HL-60 (cell line): Measurements from ENCODE around the gene CEP20.

Source experiments
- DNase-seq, 2 experiments: peaks; one replicate each; pipeline ENCODE4 v3.0.0-alpha.2; 2010 to 2020; ENCODE audit warnings: low read depth in 1 of 2, low spot score in 1 of 2
- H3K27ac ChIP-seq: fragments of 250-450 bp; sonication (Bioruptor Pico); replicated peaks from 2 replicates; pipeline ENCODE4 v1.5.1; 2020; ENCODE audit warnings: mild to moderate bottlenecking, moderate library complexity
- H3K27me3 ChIP-seq: fragments of 250-450 bp; sonication (Bioruptor Pico); 2 replicates; pipeline ENCODE4 v1.5.1; 2021; ENCODE audit warnings: mild to moderate bottlenecking, moderate library complexity; ENCODE audit not compliant: insufficient read depth, poor library complexity, severe bottlenecking
- H3K4me3 ChIP-seq: replicated peaks from 2 replicates; pipeline ENCODE4 v1.5.1; 2011; ENCODE audit warnings: mild to moderate bottlenecking, control low read depth, low read length; ENCODE audit not compliant: insufficient read depth
- CTCF ChIP-seq: IDR thresholded peaks from one replicate; pipeline ENCODE4 v1.5.1; 2011; ENCODE audit warnings: low read length, control low read depth, inconsistent platforms; ENCODE audit not compliant: insufficient read depth
- GABPA ChIP-seq: IDR thresholded peaks from 2 replicates; pipeline ENCODE4 v1.6.1; 2012; ENCODE audit warnings: low read depth
- POLR2AphosphoS5 ChIP-seq: IDR thresholded peaks from 2 replicates; pipeline ENCODE4 v1.6.1; 2012; ENCODE audit warnings: low read depth
- REST ChIP-seq: IDR thresholded peaks from 2 replicates; pipeline ENCODE4 v1.6.1; 2012; ENCODE audit warnings: low read depth; ENCODE audit not compliant: insufficient replicate concordance
- SPI1 ChIP-seq: IDR thresholded peaks from 2 replicates; pipeline ENCODE4 v1.6.1; 2012; ENCODE audit warnings: low read depth, mild to moderate bottlenecking, borderline replicate concordance

CEP20 gene

GRCh38 chr16:15932939-15933338 is 44.5 kb upstream of the CEP20 start:
- DNase-seq, result no peak
- no peak overlapping the region for H3K27ac ChIP-seq
- no peaks in the 10 kb centered on the region for H3K27me3 ChIP-seq
- no peak for TF ChIP-seq SPI1
- TF ChIP-seq REST, result no peak
- TF ChIP-seq POLR2AphosphoS5, result no peak
- TF ChIP-seq CTCF, result no peak
- no peak for TF ChIP-seq GABPA
- H3K4me3 ChIP-seq, result no peak overlapping the region

- Histone ChIP-seq H3K27ac (no peak overlapping the region), H3K4me3 (no peak overlapping the region), H3K27me3 (no peaks in the 10 kb centered on the region)
- DNase-seq, result no peak
- TF ChIP-seq GABPA, result no peak
- TF ChIP-seq CTCF, result no peak
- TF ChIP-seq POLR2AphosphoS5, result no peak
- no peak for TF ChIP-seq REST
- TF ChIP-seq SPI1, result no peak
These were observed 40.1 kb upstream of the CEP20 start for GRCh38 chr16:15928261-15929104.

GRCh38 chr16:15925631-15926030 is 37.2 kb upstream of the CEP20 start:
- Histone ChIP-seq H3K4me3 (no peak overlapping the region), H3K27ac (no peak overlapping the region), H3K27me3 (no peaks in the 10 kb centered on the region)
- TF ChIP-seq CTCF, result no peak
- no peak for TF ChIP-seq REST
- DNase-seq, result no peak
